ENCODE data around the gene ITGA11.

ITGA11 gene

DNA sequence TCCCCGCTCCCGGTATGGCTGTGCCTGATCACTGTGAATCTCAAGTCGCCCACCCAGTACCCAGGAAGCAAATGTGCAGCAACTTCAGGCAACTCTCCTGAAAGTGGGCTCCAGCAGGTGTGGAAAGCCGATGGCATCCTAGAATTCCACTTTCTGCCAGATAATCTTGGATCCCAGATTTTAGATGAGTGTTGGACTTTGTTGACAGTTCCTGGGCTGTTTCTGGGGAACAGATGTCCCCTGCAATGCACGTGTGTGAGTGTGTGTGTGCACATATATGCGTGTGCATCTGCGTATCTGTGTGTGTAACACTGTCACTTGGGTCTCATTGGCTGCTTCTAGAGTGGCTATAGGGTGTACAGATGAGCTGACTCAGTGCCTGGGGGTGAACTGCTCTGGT is 95.4 kb downstream of the ITGA11 start:
- TF ChIP-seq JUND (IDR thresholded peaks at IDR 0.05; ENCODE audit: low read depth) = no peak

DNA sequence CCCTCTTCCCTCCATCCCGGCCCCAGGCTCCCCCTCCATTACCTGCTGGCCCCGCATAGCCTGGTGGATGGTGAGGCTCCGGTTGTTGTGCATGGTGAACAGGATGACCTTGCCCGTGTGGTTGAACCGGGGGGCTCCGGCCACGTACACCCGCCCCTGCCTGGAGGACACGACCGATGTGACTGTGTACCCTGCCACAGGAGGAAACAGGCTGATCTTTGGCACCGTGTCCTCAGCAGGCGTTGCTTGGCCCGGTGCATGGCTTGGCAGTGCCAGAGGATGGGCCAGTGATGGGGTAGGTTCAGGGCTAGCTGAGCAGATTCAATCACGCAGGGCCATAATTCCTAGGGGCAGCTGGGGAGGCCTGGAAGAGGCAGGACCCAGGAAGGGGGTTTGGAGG is 96.3 kb downstream of the ITGA11 start:
- in situ Hi-C loops (cut with HindIII; ENCODE audit: low pct_unique_long_range_greater_than_20kb, low sequenced_read_pairs) = no loop called here

More for the DNA sequence above, 95.4 kb downstream of the ITGA11 start:
- no peak for DNase-seq (ENCODE audit: low read depth in 1 of 2, low spot score in 1 of 2)
- in situ Hi-C loops (cut with HindIII; ENCODE audit: low pct_unique_long_range_greater_than_20kb, low sequenced_read_pairs) = no loop called here

GRCh38 chr15:68335251-68335650 is 96.7 kb downstream of the ITGA11 start:
- in situ Hi-C loops (cut with HindIII; ENCODE audit: low pct_unique_long_range_greater_than_20kb, low sequenced_read_pairs) = no loop called here

More for the DNA sequence above, 96.3 kb downstream of the ITGA11 start:
- DNase-seq (ENCODE audit: low read depth in 1 of 2, low spot score in 1 of 2) = no peak
- TF ChIP-seq JUND (IDR thresholded peaks at IDR 0.05; ENCODE audit: low read depth) = no peak

DNA sequence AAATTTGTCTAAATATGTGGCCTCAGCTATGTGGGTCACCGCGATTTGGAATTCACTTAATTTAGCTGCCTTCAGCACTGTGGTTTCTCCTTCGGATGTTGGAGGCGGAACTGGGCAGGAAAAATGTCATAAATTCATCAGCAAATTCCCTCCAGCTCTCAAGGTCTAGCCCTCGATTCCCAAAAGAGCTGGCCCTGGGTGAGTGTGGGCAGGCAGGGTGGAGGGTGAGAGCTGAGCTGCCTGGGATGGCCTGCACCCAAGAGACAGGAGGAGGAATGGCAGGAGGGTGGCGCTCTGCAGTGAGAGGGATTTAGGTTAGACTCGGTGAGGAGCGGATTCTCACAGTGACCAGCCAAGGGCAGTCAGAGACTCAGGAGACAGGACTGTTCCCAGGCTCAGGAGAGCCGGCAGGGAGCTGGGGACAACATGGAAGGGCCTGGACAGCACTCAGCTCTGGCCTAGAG is 97.3 kb downstream of the ITGA11 start:
- TF ChIP-seq JUND (IDR thresholded peaks at IDR 0.05; ENCODE audit: low read depth) = no peak
- in situ Hi-C loops (cut with HindIII; ENCODE audit: low pct_unique_long_range_greater_than_20kb, low sequenced_read_pairs) = no loop called here
- DNase-seq (ENCODE audit: low read depth in 1 of 2, low spot score in 1 of 2) = no peak

More at GRCh38 chr15:68335251-68335650, 96.7 kb downstream of the ITGA11 start:
- TF ChIP-seq JUND (IDR thresholded peaks at IDR 0.05; ENCODE audit: low read depth) = no peak
- DNase-seq (ENCODE audit: low read depth in 1 of 2, low spot score in 1 of 2) = peak in 1 of 2 experiments; percentile 19

GRCh38 chr15:68333775-68334470 is 98.0 kb downstream of the ITGA11 start:
- in situ Hi-C loops (cut with HindIII; ENCODE audit: low pct_unique_long_range_greater_than_20kb, low sequenced_read_pairs) = no loop called here
- no peak for DNase-seq (ENCODE audit: low read depth in 1 of 2, low spot score in 1 of 2)
- TF ChIP-seq JUND (IDR thresholded peaks at IDR 0.05; ENCODE audit: low read depth) = no peak

GRCh38 chr15:68332266-68332665 is 99.7 kb downstream of the ITGA11 start:
- no peak for TF ChIP-seq JUND (IDR thresholded peaks at IDR 0.05; ENCODE audit: low read depth)
- in situ Hi-C loops (cut with HindIII; ENCODE audit: low pct_unique_long_range_greater_than_20kb, low sequenced_read_pairs) = no loop called here
- no peak for DNase-seq (ENCODE audit: low read depth in 1 of 2, low spot score in 1 of 2)

- no peak for DNase-seq (ENCODE audit: low read depth in 1 of 2, low spot score in 1 of 2)
- TF ChIP-seq JUND (IDR thresholded peaks at IDR 0.05; ENCODE audit: low read depth) = no peak
- in situ Hi-C loops (cut with HindIII; ENCODE audit: low pct_unique_long_range_greater_than_20kb, low sequenced_read_pairs) = no loop called here
These were observed 101.1 kb downstream of the ITGA11 start for GRCh38 chr15:68330901-68331300.

DNA sequence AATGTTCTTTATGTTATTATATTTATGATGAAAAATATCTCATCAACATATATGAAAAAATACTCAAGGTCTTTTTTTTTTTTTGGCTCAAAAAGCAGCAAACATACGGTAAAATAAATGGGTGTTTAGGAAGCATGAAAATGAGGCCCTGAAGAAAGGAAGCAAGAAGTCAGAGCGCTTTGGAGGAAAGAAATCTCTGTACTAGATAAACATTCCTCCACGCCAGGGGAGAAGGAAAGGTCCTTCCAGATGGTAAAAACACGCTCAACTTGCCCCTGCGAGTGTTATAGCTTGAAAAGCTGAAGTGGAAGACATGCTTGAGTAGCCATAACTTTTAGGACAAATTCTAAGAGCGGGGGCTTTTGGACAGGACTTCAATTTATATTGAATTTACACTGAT is 101.5 kb downstream of the ITGA11 start:
- TF ChIP-seq JUND (IDR thresholded peaks at IDR 0.05; ENCODE audit: low read depth) = no peak
- DNase-seq (ENCODE audit: low read depth in 1 of 2, low spot score in 1 of 2) = no peak
- in situ Hi-C loops (cut with HindIII; ENCODE audit: low pct_unique_long_range_greater_than_20kb, low sequenced_read_pairs) = no loop called here

DNA sequence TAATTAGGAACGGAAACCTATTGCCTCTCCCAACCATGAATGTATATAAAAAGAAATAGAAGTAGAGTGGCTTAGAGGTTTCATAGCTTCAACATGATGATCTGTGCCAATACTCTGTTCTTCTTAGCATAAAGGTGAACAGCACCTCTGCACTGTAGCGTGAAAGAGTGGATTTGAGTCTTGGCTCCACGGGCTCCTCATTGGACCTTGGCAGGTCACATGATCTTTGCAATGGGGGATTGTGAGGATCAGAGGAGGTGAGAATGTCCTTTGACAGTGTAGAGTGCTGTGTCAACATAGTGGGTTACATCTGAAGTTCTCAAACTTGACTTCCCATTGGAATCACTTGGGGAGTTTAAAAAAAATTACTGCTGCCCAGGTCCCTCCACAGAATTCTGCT is 103.0 kb downstream of the ITGA11 start:
- in situ Hi-C loops (cut with HindIII; ENCODE audit: low pct_unique_long_range_greater_than_20kb, low sequenced_read_pairs) = no loop called here
- no peak for TF ChIP-seq JUND (IDR thresholded peaks at IDR 0.05; ENCODE audit: low read depth)
- DNase-seq (ENCODE audit: low read depth in 1 of 2, low spot score in 1 of 2) = no peak

DNA sequence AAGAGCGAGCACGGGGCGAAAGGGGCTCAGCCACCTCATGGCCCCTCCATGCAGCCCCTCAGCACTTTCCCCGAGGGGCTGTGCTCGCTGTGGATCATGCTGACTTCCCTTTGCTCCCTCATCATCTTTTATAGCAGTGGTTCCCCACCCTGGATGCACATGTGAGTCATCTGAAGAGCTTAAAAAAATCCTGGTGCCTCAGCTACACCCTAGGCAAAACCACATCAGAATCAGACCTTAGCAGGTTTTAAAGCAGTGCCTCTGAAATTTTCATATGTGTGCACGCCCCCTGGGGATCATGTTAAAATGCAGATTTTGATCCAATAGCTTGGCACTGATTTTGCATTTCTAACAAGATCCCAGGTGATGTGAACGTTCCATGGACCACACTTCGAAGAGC is 103.5 kb downstream of the ITGA11 start:
- TF ChIP-seq JUND (IDR thresholded peaks at IDR 0.05; ENCODE audit: low read depth) = no peak
- DNase-seq (ENCODE audit: low read depth in 1 of 2, low spot score in 1 of 2) = no peak
- in situ Hi-C loops (cut with HindIII; ENCODE audit: low pct_unique_long_range_greater_than_20kb, low sequenced_read_pairs) = no loop called here

DNA sequence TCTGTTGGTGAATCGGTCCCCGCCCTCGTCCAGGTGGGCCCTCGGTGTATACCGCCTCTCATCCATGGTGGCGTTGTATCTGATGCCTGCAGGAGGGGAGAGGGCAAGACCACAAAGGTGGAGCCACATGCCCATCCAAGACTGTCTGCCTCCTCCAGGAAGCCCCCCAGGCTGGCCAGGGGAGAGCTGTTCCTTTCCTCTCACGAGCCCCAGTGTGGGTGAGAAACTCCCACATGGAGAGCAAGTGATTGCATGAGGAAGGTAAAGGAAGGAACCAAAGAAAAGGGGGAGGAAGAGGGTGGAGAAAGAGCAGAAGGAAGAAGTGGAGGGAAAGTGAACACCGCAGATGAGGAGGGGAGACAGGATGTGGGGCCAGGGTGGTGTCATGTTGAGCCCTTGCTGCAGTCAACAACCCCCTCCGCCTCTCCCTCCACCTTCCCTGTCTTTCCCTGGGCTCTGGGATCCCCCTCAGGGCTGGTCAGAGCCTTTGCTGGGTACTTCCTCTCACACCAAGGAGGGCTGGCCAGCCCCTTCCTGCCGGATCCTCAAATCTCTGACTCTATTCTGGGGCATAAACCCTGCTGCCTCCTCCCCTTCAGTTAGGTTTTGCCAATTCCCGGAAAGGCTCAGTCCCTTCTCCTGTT is 105.1 kb downstream of the ITGA11 start:
- no peak for TF ChIP-seq JUND (IDR thresholded peaks at IDR 0.05; ENCODE audit: low read depth)
- in situ Hi-C loops (cut with HindIII; ENCODE audit: low pct_unique_long_range_greater_than_20kb, low sequenced_read_pairs) = no loop called here
- no peak for DNase-seq (ENCODE audit: low read depth in 1 of 2, low spot score in 1 of 2)

GRCh38 chr15:68325726-68326125 is 106.2 kb downstream of the ITGA11 start:
- in situ Hi-C loops (cut with HindIII; ENCODE audit: low pct_unique_long_range_greater_than_20kb, low sequenced_read_pairs) = no loop called here
- no peak for TF ChIP-seq JUND (IDR thresholded peaks at IDR 0.05; ENCODE audit: low read depth)

DNA sequence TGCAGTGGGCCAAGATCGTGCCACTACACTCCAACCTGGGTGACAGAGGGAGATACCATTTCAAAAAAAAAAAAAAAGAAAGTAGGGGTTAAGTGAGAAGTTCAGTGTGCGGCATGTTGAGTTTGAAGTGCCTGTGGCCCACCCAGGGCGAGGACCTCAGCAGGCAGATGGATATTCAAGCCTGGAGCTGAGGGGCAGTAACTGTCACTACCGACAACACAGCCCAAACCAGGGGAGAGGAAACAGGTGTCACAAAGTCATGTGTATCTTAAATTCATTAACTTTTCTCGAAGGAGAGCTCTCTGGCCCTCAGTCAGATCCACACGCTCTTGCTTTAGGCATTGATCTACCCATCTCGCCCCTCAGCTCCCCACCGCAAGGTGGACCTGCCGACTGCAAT is 109.2 kb downstream of the ITGA11 start:
- TF ChIP-seq JUND (IDR thresholded peaks at IDR 0.05; ENCODE audit: low read depth) = no peak
- in situ Hi-C loops (cut with HindIII; ENCODE audit: low pct_unique_long_range_greater_than_20kb, low sequenced_read_pairs) = no loop called here
- no peak for DNase-seq (ENCODE audit: low read depth in 1 of 2, low spot score in 1 of 2)

More at GRCh38 chr15:68325726-68326125, 106.2 kb downstream of the ITGA11 start:
- no peak for DNase-seq (ENCODE audit: low read depth in 1 of 2, low spot score in 1 of 2)

Data from T47D (cell line).